Stimulated activated naive CD8-positive, alpha-beta T cell treated with anti-CD3 and anti-CD28 coated beads, Interleukin-15, Interleukin-2, amounts not matched to agents 100 U/mL and 50 U/mL, for 24 hours (primary cell): ENCODE measurements around the gene KLHL8.
A peak's percentile ranks its signal among the peaks of the same experiment; 100 is the strongest.
"Not testable (repeated sequence)": the region's sequence is repeated elsewhere in the genome, so short reads cannot be mapped to it uniquely, and the experiment has no call there.

Experiments
- ATAC-seq: fragments of 150-1000 bp; cut with Tn5 transposase; one replicate; pipeline ENCODE4 v1.10.0; 2021
- DNase-seq: peaks from one replicate; pipeline ENCODE4 v3.0.0; 2021

Gene KLHL8

DNA sequence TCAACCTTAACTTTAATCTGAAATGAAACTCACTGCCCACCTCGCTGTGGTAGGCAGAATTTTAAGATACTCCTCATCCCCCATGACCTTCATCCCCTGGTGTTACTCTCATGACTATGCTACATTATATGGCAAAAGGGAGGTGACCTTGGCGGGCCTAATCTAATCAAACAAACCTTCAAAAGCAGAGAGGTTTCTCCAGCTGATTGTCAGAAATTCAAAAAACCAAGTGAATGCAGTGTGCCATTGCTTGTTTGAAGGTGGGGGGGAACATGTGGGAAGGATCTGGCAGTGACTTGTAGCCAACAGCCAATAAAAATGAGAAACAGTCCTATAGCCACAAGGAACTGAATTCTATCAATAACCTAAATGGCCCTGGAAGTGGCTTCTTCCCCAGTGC, 48.5 kb downstream of the KLHL8 start:
- DNase-seq, result no peak
- no peak for ATAC-seq

DNA sequence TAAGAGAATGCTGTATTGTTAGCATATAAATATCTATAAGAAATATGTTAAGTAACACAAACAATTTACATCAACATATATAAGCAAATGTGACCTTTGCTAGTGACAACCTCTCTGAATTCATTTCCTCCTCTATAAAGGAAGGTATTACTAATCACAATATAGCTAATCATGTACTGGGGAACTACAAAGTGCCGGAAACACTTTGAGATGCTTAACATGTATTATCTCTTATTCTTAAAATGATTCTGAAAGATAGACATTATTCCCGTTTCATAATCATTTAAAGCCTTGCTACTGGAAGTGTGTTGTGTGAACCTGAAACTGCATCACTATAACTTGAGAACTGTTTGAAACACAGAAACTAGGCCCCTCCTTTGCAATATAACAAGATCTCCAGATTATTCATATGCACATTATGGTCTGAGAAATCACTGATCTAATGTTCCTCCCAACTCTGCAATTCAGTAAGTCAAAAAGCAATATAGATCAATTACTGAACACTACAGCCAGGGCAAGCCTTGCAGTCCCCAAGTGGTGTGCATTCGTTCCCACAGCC, 54.0 kb downstream of the KLHL8 start:
- DNase-seq (no peak), ATAC-seq (no peak)

DNA sequence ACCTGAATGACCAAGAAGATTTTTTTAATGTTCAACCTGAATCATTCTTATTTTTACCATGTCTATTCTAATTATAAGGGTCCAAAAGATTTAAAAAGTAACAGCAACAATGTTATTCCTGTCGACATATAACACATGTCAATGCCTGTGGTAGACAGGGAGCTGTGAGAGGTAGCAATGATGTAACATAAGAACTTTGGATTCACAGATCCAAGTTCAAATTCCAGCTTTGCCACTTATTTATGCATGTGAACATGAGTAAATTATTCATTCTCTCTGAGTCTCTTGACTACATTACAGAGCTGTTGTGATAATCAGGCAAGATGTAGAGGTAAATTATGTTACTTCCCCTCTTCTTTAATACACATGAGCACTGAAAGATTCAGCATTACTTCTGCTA, 54.5 kb downstream of the KLHL8 start:
- DNase-seq, result no peak

DNA sequence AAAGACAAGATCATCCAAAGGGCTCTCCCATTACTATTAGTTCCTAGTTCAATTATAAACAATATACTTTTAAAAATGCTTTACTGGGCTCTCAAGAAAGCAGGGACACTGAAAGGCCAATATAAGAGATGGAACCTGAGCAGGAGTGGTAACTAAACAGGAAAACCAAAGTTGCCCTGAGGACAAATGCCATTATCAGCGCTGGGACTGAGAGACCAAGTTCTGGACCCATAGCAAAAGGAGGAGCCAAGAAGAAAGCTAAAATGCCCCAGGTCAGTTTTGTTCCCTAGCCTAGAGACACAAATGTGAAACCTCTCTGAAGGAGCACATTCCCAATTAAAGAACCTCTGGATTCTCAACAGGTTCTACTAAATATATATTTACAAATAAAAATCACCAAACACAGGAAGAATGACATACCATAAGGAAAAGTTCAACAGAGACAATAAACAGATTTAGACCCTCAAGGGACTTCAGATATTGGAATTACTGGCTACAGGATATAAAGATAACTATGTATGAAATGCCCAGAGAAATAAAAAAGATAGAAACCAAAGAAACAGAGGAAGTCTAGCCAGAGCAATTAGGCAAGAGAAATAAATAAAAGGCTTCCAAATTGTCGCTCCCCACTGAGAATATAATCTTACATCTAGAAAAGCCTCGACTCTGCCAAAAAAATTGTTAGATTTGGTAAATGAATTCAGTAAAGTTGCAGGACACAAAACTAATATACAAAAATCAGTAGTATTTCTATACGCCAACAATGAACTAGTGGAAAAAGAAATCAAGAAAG, 67.1 kb downstream of the KLHL8 start:
- ATAC-seq (no peak), DNase-seq (no peak)

More for the DNA sequence above, 54.5 kb downstream of the KLHL8 start:
- ATAC-seq, result no peak

DNA sequence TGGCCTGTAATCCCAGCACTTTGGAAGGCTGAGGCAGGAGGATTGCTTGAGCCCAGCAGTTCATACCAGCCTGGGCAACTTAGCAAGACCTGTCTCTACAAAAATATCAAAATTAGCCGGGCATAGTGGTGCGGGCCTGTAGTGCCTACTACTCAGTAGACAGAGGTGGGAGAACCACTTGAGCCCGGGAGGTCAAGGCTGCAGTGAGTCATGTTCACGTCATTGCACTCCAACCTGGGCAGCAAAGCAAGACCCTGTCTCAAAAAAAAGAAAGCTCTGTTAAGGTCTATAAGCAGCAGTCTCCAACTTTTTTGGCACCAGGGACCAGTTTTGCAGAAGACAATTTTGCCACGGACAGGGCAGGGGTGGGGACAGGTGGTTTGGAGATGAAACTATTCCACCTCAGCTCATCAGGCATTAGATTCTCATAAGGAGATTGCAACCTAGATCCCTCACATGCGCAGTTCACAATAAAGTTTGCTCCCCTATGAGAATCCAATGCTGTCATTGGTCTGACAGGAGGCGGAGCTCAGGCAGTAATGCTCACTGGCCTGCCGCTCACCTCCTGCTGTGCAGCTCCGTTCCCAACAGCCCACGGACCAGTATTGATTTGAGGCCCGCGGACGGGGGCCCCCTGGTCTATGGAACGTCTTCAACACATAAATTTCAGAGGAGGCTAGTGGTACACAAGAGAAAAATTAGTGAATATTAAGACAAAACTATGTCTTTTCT, 67.9 kb downstream of the KLHL8 start:
- DNase-seq (no peak), ATAC-seq (no peak)

DNA sequence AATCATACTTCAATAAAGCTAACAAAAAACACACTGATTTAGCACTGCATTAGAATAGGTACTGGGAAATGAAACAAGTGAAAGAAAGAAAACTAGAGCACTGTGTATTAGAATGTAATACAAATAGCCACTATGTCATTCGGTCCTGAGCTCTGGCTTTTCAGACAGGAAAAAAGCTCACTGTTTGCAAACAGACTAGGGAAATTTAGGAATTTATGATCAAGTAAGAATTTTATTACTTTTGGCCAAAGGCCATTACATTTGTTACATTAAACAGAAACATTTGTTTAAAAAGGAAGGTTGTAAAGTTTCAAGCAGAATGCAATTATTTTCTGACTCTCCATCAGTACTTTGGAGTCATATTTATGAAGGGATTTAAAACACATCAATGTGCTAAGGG, 68.7 kb downstream of the KLHL8 start:
- ATAC-seq (no peak), DNase-seq (no peak)

DNA sequence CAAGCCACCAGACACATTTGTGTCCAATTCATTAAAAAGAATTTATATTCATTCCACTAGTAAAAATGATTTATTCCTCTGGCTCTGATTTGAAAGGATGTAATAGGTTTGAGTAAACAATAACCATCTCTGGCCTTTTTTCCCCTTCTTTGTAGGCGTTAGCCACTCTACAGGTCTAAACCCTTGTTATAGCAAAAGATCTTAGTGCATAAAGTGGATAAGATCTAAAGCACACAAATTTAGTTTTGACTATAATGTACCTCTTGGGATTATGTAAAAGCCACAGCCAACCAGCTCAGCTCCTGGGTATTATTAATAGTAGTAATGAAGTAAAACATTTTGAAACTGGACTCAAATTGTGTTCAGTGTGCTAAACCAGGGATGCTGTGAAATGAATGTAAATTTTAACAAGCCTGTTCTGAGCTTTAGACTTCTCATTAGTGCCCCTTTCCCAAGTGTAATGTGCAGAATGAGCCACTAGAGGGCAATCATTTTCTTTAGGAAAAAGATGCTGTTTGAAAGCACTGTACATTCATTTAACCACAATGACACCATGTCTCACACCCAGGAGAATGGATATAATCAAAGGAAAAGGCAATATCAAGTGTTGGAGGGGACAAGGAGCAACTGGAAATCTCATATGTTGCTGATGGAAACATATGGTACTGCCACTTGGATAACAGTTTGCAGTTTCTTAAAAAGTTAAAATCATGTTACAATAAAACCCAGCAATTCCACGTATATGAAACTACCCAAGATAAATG, 69.7 kb downstream of the KLHL8 start:
- DNase-seq (peak; percentile 52), ATAC-seq (peak; percentile 57)

DNA sequence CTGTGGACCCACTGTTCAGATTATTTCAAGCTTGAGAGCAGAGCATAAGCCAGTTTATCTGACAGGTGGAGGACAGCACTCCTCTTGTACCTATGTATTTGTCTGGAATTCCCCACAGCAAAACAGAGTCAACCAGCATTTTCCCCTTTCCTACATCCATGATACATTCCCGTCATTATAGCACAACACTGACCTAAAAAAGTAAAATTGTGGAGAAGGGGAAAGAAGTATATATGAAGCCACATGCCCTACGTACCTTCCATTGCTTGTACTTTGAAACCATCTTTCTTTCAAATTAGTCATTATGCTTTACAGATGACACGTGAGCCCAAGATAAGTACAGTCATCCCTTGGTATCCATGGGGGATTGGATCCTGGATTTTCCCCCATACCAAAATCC, 73.3 kb downstream of the KLHL8 start:
- DNase-seq (no peak), ATAC-seq (no peak)

DNA sequence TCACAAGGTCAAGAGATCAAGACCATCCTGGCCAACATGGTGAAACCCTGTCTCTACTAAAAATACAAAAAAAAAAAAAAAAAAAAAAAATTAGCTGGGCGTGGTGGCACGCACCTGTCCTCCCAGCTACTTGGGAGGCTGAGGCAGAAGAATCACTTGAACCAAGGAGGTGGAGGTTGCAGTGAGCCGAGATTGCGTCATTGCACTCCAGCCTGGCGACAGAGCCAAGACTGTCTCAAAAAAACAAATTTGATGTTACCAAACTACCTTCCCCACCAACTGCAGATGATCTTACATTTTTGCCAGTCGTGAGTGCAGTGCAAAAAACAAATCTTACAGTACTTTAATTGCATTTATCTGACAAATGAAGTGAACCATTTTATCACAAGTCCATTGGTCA, 74.5 kb downstream of the KLHL8 start:
- ATAC-seq, DNase-seq: not testable (repeated sequence)

DNA sequence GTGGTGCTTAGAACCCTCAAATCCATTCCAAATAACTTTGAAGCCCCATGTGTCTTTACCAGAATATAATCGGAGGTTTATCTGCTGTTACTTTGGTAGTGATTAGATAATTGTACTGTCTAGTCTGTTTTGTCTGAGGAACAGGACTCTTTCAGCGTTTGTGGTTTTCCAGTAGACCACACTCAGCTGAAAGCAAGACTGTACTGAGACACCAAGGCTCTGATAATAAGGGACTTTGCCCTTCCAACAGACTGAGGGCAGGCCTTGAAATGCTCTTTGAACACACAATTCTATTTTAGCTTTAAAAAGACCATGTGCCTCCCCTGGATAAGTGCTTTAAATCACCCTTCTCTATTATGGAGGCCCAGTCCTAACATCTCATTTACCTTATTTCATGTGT, 76.1 kb downstream of the KLHL8 start:
- ATAC-seq, result no peak
- DNase-seq, result no peak

DNA sequence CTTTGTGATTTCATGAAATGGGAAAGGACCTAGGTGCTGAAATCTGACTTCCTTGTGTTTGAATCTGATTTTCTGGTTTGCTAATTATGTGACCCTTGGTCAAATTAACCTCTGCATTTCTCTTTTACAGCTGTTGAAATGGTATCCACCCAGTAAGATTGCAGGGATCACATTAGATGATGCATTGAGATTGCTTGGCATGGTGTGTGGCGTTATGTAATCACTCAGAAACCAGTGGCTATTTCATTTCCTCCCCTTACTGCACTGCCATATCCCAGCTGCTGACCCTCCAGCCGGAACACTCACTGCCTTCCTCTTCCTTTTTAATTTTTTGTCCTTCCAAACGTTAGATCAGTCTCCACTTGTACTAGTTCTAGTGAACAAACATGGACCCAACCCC, 79.0 kb downstream of the KLHL8 start:
- DNase-seq, result no peak
- no peak for ATAC-seq

DNA sequence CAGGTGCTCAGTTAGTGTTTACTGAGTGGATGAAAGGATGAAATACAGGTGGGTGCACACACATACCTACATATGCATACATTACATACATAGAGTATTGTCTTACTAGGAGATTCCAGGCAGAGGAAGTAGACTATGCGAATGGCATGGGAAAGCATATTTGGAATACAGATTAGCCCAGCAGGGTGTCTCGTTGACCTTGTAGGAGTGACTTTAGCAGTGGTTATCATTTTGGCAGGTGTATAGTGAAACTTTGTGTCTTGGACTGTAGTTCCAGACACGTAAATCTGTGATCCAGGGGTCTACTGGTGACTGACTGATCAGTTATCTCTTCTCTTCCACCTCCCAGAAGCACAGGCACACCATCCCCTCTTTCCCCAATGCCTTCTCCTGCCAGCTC, 86.3 kb downstream of the KLHL8 start:
- ATAC-seq, result no peak
- no peak for DNase-seq

DNA sequence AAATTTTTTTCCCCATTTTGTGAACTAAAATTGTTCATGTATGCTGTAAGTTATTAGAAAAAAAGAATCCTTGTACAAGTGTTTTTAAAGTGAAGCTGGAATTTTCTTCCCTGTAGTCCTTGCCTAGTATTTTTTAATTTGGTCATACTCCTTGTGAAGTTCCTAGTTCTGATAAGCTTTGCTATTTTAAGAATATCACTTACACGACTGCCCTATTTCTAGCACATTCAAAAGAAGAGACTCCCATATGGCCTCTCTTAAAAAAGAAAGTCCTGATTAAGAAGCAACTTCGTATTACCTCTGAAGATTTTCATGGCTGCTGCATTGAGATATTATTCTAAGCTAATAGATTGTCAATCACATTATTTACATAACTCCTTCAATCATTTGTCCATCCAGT, 87.2 kb downstream of the KLHL8 start:
- ATAC-seq, result no peak
- no peak for DNase-seq

DNA sequence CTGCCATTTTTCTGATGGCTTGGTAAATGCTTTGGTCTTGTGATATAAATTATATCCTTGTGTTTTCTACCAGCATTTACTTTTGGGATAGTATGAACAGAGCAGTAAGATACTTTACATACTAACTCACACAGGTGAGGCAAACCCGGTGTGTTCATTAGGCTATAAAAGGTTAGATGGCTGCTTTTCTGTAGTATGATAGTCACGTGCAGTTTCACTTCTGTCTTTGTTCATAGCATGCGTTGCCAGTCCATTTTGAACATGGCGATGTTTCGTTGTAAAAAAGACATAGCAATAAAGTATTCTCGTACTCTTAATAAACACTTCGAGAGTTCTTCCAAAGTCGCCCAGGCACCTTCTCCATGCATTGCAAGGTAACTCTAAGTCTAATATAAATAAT, 88.4 kb downstream of the KLHL8 start:
- ATAC-seq (no peak), DNase-seq (no peak)

DNA sequence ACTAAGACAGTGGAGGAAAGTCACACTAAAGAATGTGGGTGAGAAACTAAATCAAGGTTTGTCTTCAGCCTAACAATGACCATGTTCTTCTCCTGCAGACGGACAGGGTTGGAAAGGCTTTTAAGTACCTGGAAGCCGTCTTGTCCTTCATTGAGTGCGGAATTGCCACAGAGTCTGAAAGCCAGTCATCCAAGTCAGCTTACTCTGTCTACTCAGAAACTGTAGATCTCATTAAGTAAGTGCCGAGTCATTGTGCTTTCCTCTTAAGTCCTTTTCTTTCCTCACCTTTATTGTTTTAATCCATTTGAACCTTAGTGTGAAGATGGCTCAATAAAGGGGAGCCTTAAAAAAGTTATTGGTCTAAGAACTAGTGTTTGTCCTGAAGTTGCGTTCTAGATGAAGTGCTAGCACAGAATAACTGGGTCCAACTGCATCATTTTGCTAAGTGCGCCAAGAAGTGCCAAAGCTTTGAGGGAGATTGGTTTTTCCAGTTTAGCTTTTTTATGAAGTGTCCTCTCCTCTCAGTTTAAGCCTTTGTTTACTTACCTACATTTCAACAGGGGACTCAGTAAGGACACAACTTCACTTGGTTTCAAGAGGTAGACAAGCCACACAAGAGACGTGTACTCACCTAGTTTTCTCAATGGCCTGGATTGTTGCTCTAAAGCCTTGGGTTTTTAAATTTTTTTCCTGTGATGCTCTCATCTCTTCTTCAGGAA, 89.3 kb downstream of the KLHL8 start:
- ATAC-seq (no peak), DNase-seq (no peak)

DNA sequence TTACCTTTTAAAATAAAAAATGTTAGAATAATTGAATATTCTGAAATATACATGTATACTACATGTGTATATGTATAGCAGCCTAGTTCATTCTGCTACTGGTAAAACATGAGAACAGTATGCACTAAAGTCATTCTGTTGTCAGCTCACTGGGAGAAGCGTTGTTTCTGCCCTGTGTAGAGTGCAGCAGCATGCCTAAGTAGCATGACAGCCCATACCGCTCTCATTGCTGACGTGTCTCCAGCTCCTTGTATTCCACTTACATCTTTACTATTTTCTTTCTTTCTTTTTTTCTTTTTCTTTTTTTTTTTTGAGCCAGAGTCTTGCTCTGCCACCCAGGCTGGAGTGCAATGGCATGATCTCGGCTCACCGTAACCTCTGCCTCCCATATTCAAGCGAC, 90.7 kb downstream of the KLHL8 start:
- no peak for DNase-seq
- ATAC-seq, result no peak

DNA sequence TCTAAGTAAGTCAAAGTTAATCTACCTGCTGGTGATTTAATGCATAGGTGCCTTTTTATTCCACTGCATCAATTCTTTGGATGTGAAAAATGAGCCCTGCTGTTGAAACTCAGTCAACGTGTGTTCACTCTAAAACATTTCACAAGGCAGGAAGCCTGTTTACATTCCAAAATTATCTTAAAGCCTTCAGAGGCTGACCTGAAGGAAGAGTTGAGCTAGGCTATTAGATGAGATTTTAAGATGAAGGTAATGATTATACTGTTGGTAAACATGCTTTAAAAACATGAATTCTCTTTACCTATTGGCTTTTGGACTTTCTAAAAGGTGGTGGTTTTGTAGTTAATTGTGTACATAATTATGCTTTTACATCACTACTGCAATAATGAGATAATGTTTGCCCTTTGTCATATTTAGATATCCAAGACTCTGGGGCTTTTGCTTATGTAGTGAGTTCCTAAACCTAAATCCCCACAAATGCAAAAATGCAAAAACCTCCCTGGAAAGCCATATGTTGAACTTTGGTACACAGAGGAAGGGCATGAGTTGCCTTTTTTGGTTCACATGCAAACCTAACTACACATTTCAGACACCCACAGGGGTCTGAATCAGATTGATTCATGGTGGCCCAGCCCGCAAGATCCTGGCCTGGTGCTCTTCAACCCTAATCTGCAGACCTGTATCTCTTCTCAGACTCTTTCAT, 92.3 kb downstream of the KLHL8 start:
- no peak for DNase-seq
- no peak for ATAC-seq

DNA sequence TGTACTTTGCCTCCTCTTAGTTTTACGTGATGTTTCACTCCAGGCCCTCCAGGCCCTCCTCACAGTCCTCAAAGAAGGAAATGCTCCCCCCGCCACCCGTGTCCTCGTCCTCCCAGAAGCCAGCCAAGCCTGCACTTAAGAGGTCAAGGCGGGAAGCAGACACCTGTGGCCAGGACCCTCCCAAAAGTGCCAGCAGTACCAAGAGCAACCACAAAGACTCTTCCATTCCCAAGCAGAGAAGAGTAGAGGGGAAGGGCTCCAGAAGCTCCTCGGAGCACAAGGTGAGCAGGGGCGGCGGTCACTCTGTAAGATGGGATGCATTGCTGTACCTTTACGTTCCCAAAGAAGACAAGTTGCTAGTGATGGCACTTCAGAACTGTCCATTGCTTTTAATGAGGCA, 94.4 kb downstream of the KLHL8 start:
- DNase-seq (no peak), ATAC-seq (no peak)

DNA sequence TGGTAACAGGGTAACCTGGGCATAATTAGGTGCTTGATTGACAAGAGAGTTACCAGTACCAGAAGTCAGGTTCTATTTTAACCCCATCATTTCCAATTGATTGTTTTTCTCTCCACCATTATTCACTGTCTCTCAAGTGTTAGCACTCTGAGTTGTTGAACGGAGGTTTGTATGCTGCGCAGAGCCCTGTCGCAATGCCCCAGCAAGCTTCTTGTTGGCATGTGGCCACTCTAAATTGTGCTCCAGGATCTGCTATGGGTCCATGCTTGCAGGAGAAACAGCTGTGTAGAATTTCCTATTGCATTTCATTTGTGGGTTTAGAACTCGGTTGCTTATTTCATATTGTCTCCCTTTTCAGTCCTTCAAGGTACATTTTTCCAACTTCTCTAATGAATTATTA, 98.2 kb downstream of the KLHL8 start:
- DNase-seq (no peak), ATAC-seq (no peak)

DNA sequence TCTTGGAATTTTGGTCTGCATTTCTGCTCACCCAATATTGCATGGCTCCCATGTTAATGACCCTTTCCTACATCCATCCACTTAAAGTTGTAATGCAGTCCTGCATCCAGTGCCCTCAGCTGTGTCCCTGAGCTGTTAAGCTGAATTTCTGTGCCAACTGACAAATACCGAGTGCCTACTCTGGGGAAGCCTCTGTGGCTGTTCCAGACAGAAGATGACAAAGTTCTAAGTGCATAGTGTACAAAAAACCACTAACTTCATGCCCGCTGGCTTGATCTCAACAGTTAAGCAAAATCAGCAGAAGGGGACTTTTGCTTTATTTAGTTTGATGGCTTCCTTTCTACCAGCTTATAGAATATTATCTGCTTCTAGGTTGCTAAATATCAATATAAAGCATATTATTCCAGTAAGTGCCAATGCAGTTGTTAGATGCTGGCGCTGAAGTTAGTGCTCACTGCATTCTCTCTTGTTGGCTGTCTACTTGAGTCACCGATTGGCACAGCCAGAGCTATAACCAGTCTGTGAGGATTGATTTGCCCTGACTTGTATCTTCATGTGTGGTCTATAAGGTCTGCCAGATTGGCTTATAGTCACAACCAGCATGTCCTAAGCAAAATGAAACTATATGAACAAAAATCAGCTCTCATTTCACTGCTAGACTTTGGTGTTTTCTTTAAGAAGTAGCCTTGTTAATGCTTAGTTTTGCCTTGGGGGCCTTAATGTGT, 98.9 kb downstream of the KLHL8 start:
- no peak for DNase-seq
- no peak for ATAC-seq
